ENCODE data around the gene DNAJC7. TPM values are rescaled to one million over a fixed set of nuclear protein-coding genes. Genes with fewer than 3 reads are reported as not detected.

Gene DNAJC7
- total and polyA plus RNA-seq, 9 of the 15 experiments (the other 6 are each of a cell fraction or from before 2014, with no cell fraction given): 85.8 to 262 (median 157) TPM

DNA sequence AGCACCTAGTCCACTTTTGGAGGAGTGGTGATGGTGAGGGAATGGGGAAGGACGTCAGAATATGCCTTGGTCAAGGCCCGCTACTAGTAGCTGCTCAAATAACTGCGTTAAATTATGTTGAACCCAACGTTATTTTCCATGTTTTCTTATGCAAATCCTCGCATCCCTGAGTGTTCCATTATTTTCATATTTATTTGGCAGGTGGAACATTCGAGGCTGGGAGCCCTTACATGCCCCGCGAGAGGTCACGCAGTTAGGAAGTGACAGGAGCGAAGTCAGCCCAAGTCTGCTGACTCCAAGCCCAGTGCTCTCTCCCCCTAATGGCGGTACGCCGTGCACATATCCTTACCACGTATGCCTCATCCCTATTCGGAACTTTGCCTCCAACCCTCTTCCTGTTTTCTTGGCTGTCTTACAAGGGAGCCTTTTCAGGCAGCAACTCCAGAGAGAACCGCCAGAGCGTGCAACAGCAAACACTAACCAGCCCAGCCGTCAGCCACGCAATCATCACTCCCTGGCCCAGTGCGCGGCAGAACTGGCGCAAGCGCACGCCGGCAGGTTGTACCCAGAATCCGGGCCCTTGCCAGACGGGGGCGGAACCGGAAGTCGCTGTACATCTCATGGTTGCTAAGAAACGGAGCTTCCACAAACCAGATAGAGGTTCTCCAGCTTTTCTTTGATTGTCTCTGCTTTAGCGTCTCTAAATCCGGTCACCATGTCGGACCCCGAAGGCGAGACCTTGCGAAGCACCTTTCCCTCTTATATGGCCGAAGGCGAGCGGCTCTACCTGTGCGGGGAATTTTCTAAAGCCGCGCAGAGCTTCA lies 87.0 kb downstream of the DNAJC7 start, which contains the start of gene ODAD4 (continued):
- TF ChIP-seq ZNF12 (CRISPR knock-in tag; IDR thresholded peaks at IDR 0.05): no peak
- 0 out of 2 replicates have a peak, but pooled peaks have one; percentile 15 for TF ChIP-seq MECOM (CRISPR knock-in tag; IDR thresholded peaks at IDR 0.05)
- peak; percentile 89 for TF ChIP-seq ELF1 (tag; IDR thresholded peaks at IDR 0.05)
- no peak for TF ChIP-seq THRA (IDR thresholded peaks at IDR 0.05)
- TF ChIP-seq PTTG1 (tag; IDR thresholded peaks at IDR 0.05; ENCODE audit: low read depth): no peak
- TF ChIP-seq ZNF436 (CRISPR knock-in tag; IDR thresholded peaks at IDR 0.05): no peak
- peak; percentile 93 for TF ChIP-seq PKNOX1 (IDR thresholded peaks at IDR 0.05)
- TF ChIP-seq ZNF699 (CRISPR knock-in tag; IDR thresholded peaks at IDR 0.05; ENCODE audit: insufficient replicate concordance): no peak
- peak; percentile 99 for TF ChIP-seq NRF1 (conservative IDR thresholded peaks at IDR 0.05 in 1 of 2, IDR thresholded peaks at IDR 0.05 in 1 of 2)
- no peak for TF ChIP-seq ZBTB1 (CRISPR knock-in tag; IDR thresholded peaks at IDR 0.05; ENCODE audit: borderline replicate concordance, low read depth)
- TF ChIP-seq C11orf30 (IDR thresholded peaks at IDR 0.05; ENCODE audit: low read depth): no peak
- TF ChIP-seq MITF (IDR thresholded peaks at IDR 0.05): no peak
- peak; percentile 92 for TF ChIP-seq EP400 (IDR thresholded peaks at IDR 0.05)
- TF ChIP-seq, protein P1, sequence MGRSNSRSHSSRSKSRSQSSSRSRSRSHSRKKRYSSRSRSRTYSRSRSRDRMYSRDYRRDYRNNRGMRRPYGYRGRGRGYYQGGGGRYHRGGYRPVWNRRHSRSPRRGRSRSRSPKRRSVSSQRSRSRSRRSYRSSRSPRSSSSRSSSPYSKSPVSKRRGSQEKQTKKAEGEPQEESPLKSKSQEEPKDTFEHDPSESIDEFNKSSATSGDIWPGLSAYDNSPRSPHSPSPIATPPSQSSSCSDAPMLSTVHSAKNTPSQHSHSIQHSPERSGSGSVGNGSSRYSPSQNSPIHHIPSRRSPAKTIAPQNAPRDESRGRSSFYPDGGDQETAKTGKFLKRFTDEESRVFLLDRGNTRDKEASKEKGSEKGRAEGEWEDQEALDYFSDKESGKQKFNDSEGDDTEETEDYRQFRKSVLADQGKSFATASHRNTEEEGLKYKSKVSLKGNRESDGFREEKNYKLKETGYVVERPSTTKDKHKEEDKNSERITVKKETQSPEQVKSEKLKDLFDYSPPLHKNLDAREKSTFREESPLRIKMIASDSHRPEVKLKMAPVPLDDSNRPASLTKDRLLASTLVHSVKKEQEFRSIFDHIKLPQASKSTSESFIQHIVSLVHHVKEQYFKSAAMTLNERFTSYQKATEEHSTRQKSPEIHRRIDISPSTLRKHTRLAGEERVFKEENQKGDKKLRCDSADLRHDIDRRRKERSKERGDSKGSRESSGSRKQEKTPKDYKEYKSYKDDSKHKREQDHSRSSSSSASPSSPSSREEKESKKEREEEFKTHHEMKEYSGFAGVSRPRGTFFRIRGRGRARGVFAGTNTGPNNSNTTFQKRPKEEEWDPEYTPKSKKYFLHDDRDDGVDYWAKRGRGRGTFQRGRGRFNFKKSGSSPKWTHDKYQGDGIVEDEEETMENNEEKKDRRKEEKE (IDR thresholded peaks at IDR 0.05; ENCODE audit: borderline replicate concordance in 1 of 2, control insufficient read depth in 1 of 2, low read depth in 2 of 2, low read length in 1 of 2): no peak
- TF ChIP-seq, protein P2, sequence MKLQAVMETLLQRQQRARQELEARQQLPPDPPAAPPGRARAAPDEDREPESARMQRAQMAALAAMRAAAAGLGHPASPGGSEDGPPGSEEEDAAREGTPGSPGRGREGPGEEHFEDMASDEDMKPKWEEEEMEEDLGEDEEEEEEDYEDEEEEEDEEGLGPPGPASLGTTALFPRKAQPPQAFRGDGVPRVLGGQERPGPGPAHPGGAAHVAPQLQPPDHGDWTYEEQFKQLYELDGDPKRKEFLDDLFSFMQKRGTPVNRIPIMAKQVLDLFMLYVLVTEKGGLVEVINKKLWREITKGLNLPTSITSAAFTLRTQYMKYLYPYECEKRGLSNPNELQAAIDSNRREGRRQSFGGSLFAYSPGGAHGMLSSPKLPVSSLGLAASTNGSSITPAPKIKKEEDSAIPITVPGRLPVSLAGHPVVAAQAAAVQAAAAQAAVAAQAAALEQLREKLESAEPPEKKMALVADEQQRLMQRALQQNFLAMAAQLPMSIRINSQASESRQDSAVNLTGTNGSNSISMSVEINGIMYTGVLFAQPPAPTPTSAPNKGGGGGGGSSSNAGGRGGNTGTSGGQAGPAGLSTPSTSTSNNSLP (IDR thresholded peaks at IDR 0.05; ENCODE audit: borderline replicate concordance, low read depth, low read length): no peak
- TF ChIP-seq, protein P3, sequence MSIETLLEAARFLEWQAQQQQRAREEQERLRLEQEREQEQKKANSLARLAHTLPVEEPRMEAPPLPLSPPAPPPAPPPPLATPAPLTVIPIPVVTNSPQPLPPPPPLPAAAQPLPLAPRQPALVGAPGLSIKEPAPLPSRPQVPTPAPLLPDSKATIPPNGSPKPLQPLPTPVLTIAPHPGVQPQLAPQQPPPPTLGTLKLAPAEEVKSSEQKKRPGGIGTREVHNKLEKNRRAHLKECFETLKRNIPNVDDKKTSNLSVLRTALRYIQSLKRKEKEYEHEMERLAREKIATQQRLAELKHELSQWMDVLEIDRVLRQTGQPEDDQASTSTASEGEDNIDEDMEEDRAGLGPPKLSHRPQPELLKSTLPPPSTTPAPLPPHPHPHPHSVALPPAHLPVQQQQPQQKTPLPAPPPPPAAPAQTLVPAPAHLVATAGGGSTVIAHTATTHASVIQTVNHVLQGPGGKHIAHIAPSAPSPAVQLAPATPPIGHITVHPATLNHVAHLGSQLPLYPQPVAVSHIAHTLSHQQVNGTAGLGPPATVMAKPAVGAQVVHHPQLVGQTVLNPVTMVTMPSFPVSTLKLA (conservative IDR thresholded peaks at IDR 0.05): peak; percentile 63 to 80
